ENCODE results near the gene PELI2.
A peak's percentile ranks its signal among the peaks of the same experiment; 100 is the strongest.

The PELI2 gene

DNA sequence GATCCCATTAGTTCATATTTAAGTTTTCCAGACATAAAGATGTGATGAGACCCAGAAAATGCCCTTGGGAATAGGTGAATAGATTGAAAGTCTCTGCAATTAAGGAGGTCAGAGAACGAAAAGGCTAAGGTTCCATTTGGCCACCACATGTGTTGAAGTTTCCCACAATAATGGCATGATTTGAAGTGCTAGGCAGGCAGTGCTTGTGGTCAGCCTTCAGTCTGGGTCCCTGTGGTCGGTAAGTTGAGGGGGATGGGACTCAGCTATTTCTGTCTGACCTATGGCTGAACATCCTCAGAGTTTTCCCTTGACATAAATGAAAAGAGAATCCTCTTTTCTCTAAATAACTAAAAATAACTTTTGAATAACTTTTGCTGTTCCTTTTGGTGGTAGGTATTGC lies 92.4 kb downstream of the PELI2 start:
- Histone ChIP-seq H3K4me1 (ENCODE audit: control insufficient read depth, insufficient read depth, low read depth, low read length) (peaks cover under 1% of the 10 kb centered on the region), H3K4me3 (ENCODE audit: insufficient read depth in 1 of 2, low read depth in 1 of 2, low read length in 2 of 2) (no peak overlapping the region), H2AFZ (ENCODE audit: low read depth, low read length) (no peak overlapping the region), H2BK12ac (ENCODE audit: low read length in 2 of 2) (no peak overlapping the region), H3K27ac (ENCODE audit: low read length, poor library complexity, severe bottlenecking) (no peak overlapping the region), H3K14ac (ENCODE audit: low read length in 2 of 2) (peak overlapping the region in 1 of 2 experiments; percentile 72), H2BK5ac (ENCODE audit: low read depth, low read length, poor library complexity, severe bottlenecking) (no peak overlapping the region), H2BK15ac (ENCODE audit: low read depth, poor library complexity, severe bottlenecking) (no peak overlapping the region), H3K9me3 (ENCODE audit: control insufficient read depth, low read length) (no peaks in the 10 kb centered on the region), H3K79me1 (replicated peaks; ENCODE audit: low read length, poor library complexity, severe bottlenecking) (no peaks in the 10 kb centered on the region), H3K23ac (ENCODE audit: low read length in 2 of 2) (no peak overlapping the region), H2AK5ac (ENCODE audit: low read length, severe bottlenecking) (no peak overlapping the region), H3K36me3 (ENCODE audit: control insufficient read depth in 1 of 2, insufficient read depth in 2 of 2, low read depth in 1 of 2, low read length in 2 of 2) (no peaks in the 10 kb centered on the region), H3K4ac (ENCODE audit: low read depth in 1 of 2, low read length in 2 of 2) (no peak overlapping the region), H2BK120ac (ENCODE audit: low read depth, low read length) (no peak overlapping the region), H3K27me3 (ENCODE audit: control insufficient read depth in 1 of 2, insufficient read depth in 1 of 2, low read length in 2 of 2) (no peaks in the 10 kb centered on the region), H3K9ac (ENCODE audit: low read length) (no peak overlapping the region), H4K91ac (ENCODE audit: low read length) (no peak overlapping the region), H4K8ac (ENCODE audit: low read length) (no peak overlapping the region), H3K4me2 (ENCODE audit: low read length, poor library complexity, severe bottlenecking) (no peak overlapping the region), H3K18ac (ENCODE audit: low read depth in 1 of 2, low read length in 2 of 2) (no peak overlapping the region)
- no peak for DNase-seq
- WGBS: 70% methylated on average over 1 of the region's 2 CpGs

DNA sequence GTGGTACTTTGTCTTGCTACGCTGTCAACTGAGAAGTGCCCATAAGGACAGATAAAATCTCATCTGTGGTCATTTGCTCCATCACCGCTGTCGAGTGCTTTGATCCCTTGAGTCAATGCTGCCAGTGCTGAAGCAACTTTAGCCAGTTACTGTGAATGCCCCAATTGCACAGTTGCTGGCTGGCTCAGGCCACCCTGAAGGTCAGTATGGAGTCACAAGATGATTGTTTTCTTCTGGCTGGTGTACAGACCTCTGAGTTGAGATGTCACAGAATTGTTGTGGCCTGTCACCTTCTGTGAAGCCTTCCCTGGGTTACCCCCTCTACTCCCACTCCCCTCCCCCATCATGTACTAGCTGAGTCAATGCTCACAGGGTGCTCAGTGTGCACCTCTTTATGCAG lies 92.9 kb downstream of the PELI2 start:
- Histone ChIP-seq H2BK5ac (ENCODE audit: low read depth, low read length, poor library complexity, severe bottlenecking) (no peak overlapping the region), H3K27ac (ENCODE audit: low read length, poor library complexity, severe bottlenecking) (no peak overlapping the region), H3K4me3 (ENCODE audit: insufficient read depth in 1 of 2, low read depth in 1 of 2, low read length in 2 of 2) (no peak overlapping the region), H3K9ac (ENCODE audit: low read length) (no peak overlapping the region), H3K4me2 (ENCODE audit: low read length, poor library complexity, severe bottlenecking) (no peak overlapping the region), H3K79me1 (replicated peaks; ENCODE audit: low read length, poor library complexity, severe bottlenecking) (no peaks in the 10 kb centered on the region), H3K27me3 (ENCODE audit: control insufficient read depth in 1 of 2, insufficient read depth in 1 of 2, low read length in 2 of 2) (no peaks in the 10 kb centered on the region), H3K18ac (ENCODE audit: low read depth in 1 of 2, low read length in 2 of 2) (no peak overlapping the region), H3K23ac (ENCODE audit: low read length in 2 of 2) (no peak overlapping the region), H3K4ac (ENCODE audit: low read depth in 1 of 2, low read length in 2 of 2) (no peak overlapping the region), H3K9me3 (ENCODE audit: control insufficient read depth, low read length) (no peaks in the 10 kb centered on the region), H2AK5ac (ENCODE audit: low read length, severe bottlenecking) (no peak overlapping the region), H2BK12ac (ENCODE audit: low read length in 2 of 2) (no peak overlapping the region), H2BK120ac (ENCODE audit: low read depth, low read length) (no peak overlapping the region), H3K4me1 (ENCODE audit: control insufficient read depth, insufficient read depth, low read depth, low read length) (no peaks in the 10 kb centered on the region), H2BK15ac (ENCODE audit: low read depth, poor library complexity, severe bottlenecking) (no peak overlapping the region), H2AFZ (ENCODE audit: low read depth, low read length) (no peak overlapping the region), H3K14ac (ENCODE audit: low read length in 2 of 2) (no peak overlapping the region), H4K8ac (ENCODE audit: low read length) (no peak overlapping the region), H4K91ac (ENCODE audit: low read length) (no peak overlapping the region), H3K36me3 (ENCODE audit: control insufficient read depth in 1 of 2, insufficient read depth in 2 of 2, low read depth in 1 of 2, low read length in 2 of 2) (no peaks in the 10 kb centered on the region)
- WGBS: 74% methylated on average over 3 of the region's 3 CpGs
- peak; percentile 20 for DNase-seq

DNA sequence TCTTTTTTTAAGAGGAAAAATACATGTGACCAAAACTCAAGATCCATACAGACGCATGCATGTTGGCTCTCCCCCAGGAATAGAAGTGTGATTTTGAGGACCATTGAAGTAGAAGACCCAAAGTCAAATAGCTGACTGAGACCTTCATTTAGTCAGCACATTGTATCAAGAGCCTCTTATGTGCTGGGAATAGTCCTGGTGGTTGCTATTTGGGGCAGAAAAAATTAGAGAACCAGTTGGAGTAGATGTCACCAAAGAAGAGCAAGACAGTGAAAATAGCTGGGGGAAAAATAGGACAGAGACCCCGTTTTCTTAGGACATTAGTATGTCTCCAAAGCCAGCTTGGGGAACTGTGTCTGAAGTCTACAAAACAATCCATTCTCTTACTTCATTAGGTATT lies 93.6 kb downstream of the PELI2 start:
- H3K4me2 ChIP-seq (ENCODE audit: low read length, poor library complexity, severe bottlenecking): no peak overlapping the region
- no peak overlapping the region for H3K27ac ChIP-seq (ENCODE audit: low read length, poor library complexity, severe bottlenecking)
- H3K14ac ChIP-seq (ENCODE audit: low read length in 2 of 2): no peak overlapping the region
- no peak overlapping the region for H3K4me3 ChIP-seq (ENCODE audit: insufficient read depth in 1 of 2, low read depth in 1 of 2, low read length in 2 of 2)
- H2BK15ac ChIP-seq (ENCODE audit: low read depth, poor library complexity, severe bottlenecking): no peak overlapping the region
- no peak overlapping the region for H2AFZ ChIP-seq (ENCODE audit: low read depth, low read length)
- H4K8ac ChIP-seq (ENCODE audit: low read length): no peak overlapping the region
- no peaks in the 10 kb centered on the region for H3K27me3 ChIP-seq (ENCODE audit: control insufficient read depth in 1 of 2, insufficient read depth in 1 of 2, low read length in 2 of 2)
- H2BK120ac ChIP-seq (ENCODE audit: low read depth, low read length): no peak overlapping the region
- H2BK5ac ChIP-seq (ENCODE audit: low read depth, low read length, poor library complexity, severe bottlenecking): no peak overlapping the region
- H4K91ac ChIP-seq (ENCODE audit: low read length): no peak overlapping the region
- H2BK12ac ChIP-seq (ENCODE audit: low read length in 2 of 2): no peak overlapping the region
- H3K23ac ChIP-seq (ENCODE audit: low read length in 2 of 2): no peak overlapping the region
- H3K4me1 ChIP-seq (ENCODE audit: control insufficient read depth, insufficient read depth, low read depth, low read length): no peaks in the 10 kb centered on the region
- H3K36me3 ChIP-seq (ENCODE audit: control insufficient read depth in 1 of 2, insufficient read depth in 2 of 2, low read depth in 1 of 2, low read length in 2 of 2): no peaks in the 10 kb centered on the region
- H3K79me1 ChIP-seq (replicated peaks; ENCODE audit: low read length, poor library complexity, severe bottlenecking): no peaks in the 10 kb centered on the region
- no peaks in the 10 kb centered on the region for H3K9me3 ChIP-seq (ENCODE audit: control insufficient read depth, low read length)
- WGBS: 100% methylated on average over 2 of the region's 2 CpGs
- H2AK5ac ChIP-seq (ENCODE audit: low read length, severe bottlenecking): no peak overlapping the region
- no peak overlapping the region for H3K18ac ChIP-seq (ENCODE audit: low read depth in 1 of 2, low read length in 2 of 2)
- H3K9ac ChIP-seq (ENCODE audit: low read length): no peak overlapping the region
- DNase-seq: no peak
- H3K4ac ChIP-seq (ENCODE audit: low read depth in 1 of 2, low read length in 2 of 2): no peak overlapping the region

DNA sequence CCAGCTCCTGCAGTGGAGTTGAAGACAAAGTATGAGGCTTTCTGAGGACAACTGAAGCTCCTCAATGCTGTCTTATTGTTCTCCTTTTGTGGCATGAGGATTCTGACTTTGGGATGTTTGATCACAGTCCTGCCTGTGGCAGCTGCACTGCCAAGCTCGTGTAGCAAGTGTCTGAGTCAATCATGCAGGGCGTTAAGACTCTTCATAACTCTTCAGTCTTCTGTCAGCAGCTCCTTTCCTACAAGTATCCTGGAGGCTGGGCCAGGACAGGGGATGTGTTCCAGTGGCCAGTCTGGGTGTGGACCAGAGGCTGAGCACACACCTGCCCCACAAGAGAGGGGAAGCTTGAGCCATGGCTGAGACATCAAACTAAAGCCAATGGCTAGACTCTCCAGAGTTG lies 94.3 kb downstream of the PELI2 start:
- no peak overlapping the region for H2AK5ac ChIP-seq (ENCODE audit: low read length, severe bottlenecking)
- H3K23ac ChIP-seq (ENCODE audit: low read length in 2 of 2): no peak overlapping the region
- H3K14ac ChIP-seq (ENCODE audit: low read length in 2 of 2): no peak overlapping the region
- peak overlapping the region in 1 of 2 experiments; percentile 11 for H2BK12ac ChIP-seq (ENCODE audit: low read length in 2 of 2)
- DNase-seq: no peak
- H3K9ac ChIP-seq (ENCODE audit: low read length): no peak overlapping the region
- H3K27ac ChIP-seq (ENCODE audit: low read length, poor library complexity, severe bottlenecking): no peak overlapping the region
- no peak overlapping the region for H3K4me2 ChIP-seq (ENCODE audit: low read length, poor library complexity, severe bottlenecking)
- no peaks in the 10 kb centered on the region for H3K27me3 ChIP-seq (ENCODE audit: control insufficient read depth in 1 of 2, insufficient read depth in 1 of 2, low read length in 2 of 2)
- no peaks in the 10 kb centered on the region for H3K79me1 ChIP-seq (replicated peaks; ENCODE audit: low read length, poor library complexity, severe bottlenecking)
- H3K36me3 ChIP-seq (ENCODE audit: control insufficient read depth in 1 of 2, insufficient read depth in 2 of 2, low read depth in 1 of 2, low read length in 2 of 2): no peaks in the 10 kb centered on the region
- no peak overlapping the region for H2BK120ac ChIP-seq (ENCODE audit: low read depth, low read length)
- H3K4ac ChIP-seq (ENCODE audit: low read depth in 1 of 2, low read length in 2 of 2): no peak overlapping the region
- H4K8ac ChIP-seq (ENCODE audit: low read length): no peak overlapping the region
- H3K9me3 ChIP-seq (ENCODE audit: control insufficient read depth, low read length): no peaks in the 10 kb centered on the region
- H2BK5ac ChIP-seq (ENCODE audit: low read depth, low read length, poor library complexity, severe bottlenecking): no peak overlapping the region
- H3K4me3 ChIP-seq (ENCODE audit: insufficient read depth in 1 of 2, low read depth in 1 of 2, low read length in 2 of 2): no peak overlapping the region
- H2BK15ac ChIP-seq (ENCODE audit: low read depth, poor library complexity, severe bottlenecking): no peak overlapping the region
- H4K91ac ChIP-seq (ENCODE audit: low read length): no peak overlapping the region
- 36% methylated on average over 1 of the region's 2 CpGs for WGBS
- peaks cover 2% of the 10 kb centered on the region for H3K4me1 ChIP-seq (ENCODE audit: control insufficient read depth, insufficient read depth, low read depth, low read length)
- H3K18ac ChIP-seq (ENCODE audit: low read depth in 1 of 2, low read length in 2 of 2): peak overlapping the region in 1 of 2 experiments; percentile 26
- no peak overlapping the region for H2AFZ ChIP-seq (ENCODE audit: low read depth, low read length)
